ENCODE results near the gene RPS24. TPM values are rescaled to one million over a fixed set of nuclear protein-coding genes. Genes with fewer than 3 reads are reported as not detected.

RPS24 gene
- total and polyA plus RNA-seq, 10 donors = 1,007 to 8,141 (median 1,662) TPM

- Histone ChIP-seq H3K27me3 (replicated peaks in 1 of 7) (no peaks in the 10 kb centered on the region), H3K36me3 (peaks cover 10 to 92% (median 77%) of the 10 kb centered on the region in 6 donors), H3K27ac (no peak overlapping the region), H3K4me1 (no peaks in the 10 kb centered on the region), H3K9me3 (peaks cover 0 to 6% (median 0%) of the 10 kb centered on the region in 8 donors), H3K4me3 (no peak overlapping the region)
- intact Hi-C loops (cut with DNase I; ENCODE audit: low total_unique reads) = no loop called here
- no peak for DNase-seq
- 91 to 97% (median 96%) methylated on average over 6 of the region's 6 CpGs for WGBS, 5 donors
- TF ChIP-seq CTCF (IDR thresholded peaks at IDR 0.05 in 8 of 11, conservative IDR thresholded peaks at IDR 0.05 in 3 of 11) (no peak), POLR2AphosphoS5 (IDR thresholded peaks at IDR 0.05) (no peak), POLR2A (IDR thresholded peaks at IDR 0.05) (no peak)
These were observed 32.6 kb upstream of the RPS24 start for GRCh38 chr10:78000956-78001472.

GRCh38 chr10:78002541-78003288 is 30.9 kb upstream of the RPS24 start:
- H3K4me3 ChIP-seq = no peak overlapping the region
- no peaks in the 10 kb centered on the region for H3K4me1 ChIP-seq
- no peaks in the 10 kb centered on the region for H3K27me3 ChIP-seq (replicated peaks in 1 of 7)
- WGBS, 5 donors = 94 to 98% (median 96%) methylated on average over 4 of the region's 4 CpGs
- intact Hi-C loops (cut with DNase I; ENCODE audit: low total_unique reads) = no loop called here
- DNase-seq = peak; percentile 4
- H3K36me3 ChIP-seq = peaks cover 10 to 99% (median 94%) of the 10 kb centered on the region in 6 donors
- peaks cover 0 to 6% (median 0%) of the 10 kb centered on the region in 8 donors for H3K9me3 ChIP-seq
- no peak overlapping the region for H3K27ac ChIP-seq
- TF ChIP-seq POLR2A (IDR thresholded peaks at IDR 0.05) (no peak), POLR2AphosphoS5 (IDR thresholded peaks at IDR 0.05) (no peak), CTCF (IDR thresholded peaks at IDR 0.05 in 8 of 11, conservative IDR thresholded peaks at IDR 0.05 in 3 of 11) (no peak)

DNA sequence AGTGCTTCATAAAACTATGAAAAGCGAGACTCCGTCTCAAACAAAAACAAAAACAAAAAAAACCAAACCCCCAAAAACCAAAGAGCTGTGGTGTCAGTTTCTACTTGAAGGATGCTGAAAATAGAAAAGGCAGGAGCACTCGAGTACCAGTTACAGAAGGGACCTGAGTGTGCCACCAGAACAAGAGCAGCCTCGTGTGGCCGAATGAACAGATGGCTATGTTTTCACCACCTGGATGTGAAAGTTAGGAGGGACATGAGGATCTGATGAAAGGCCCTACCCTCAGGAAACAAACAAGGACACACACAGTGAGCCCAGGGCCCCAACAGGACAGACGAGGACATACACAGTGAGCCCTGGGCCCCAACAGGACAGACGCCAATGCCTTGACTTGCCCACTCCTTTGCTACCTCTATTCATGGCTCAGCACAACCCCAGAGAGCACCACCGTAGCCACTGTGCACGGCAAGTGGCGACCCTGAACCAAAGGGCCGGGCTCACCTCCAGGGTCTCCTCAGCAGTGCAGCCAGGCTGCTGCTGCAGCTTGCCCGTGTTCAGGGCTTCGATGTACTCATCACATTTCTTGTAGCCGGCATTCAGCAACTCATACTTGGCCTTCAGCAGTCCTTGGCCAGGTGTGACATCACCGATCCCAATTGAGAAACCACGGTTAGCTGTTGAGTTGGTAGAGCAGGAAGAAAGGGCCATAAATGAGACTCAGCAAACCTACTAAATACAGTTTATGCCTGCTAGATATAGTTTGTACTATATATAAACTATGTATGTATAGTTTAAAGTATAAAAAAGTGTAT is 29.2 kb upstream of the RPS24 start:
- 90 to 93% (median 91%) methylated on average over 16 of the region's 16 CpGs for WGBS, 5 donors
- Histone ChIP-seq H3K27ac (no peak overlapping the region), H3K4me1 (no peaks in the 10 kb centered on the region), H3K4me3 (no peak overlapping the region), H3K27me3 (replicated peaks in 1 of 7) (no peaks in the 10 kb centered on the region), H3K36me3 (peaks cover 10 to 100% (median 99%) of the 10 kb centered on the region in 6 donors), H3K9me3 (no peaks in the 10 kb centered on the region)
- no peak for DNase-seq
- intact Hi-C loops (cut with DNase I; ENCODE audit: low total_unique reads) = no loop called here
- TF ChIP-seq CTCF (IDR thresholded peaks at IDR 0.05 in 8 of 11, conservative IDR thresholded peaks at IDR 0.05 in 3 of 11) (no peak), POLR2AphosphoS5 (IDR thresholded peaks at IDR 0.05) (no peak), POLR2A (IDR thresholded peaks at IDR 0.05) (no peak)

GRCh38 chr10:78007172-78007571 is 26.5 kb upstream of the RPS24 start:
- Histone ChIP-seq H3K4me1 (no peaks in the 10 kb centered on the region), H3K36me3 (peaks cover 0 to 100% (median 98%) of the 10 kb centered on the region in 6 donors), H3K27me3 (replicated peaks in 1 of 7) (no peaks in the 10 kb centered on the region), H3K4me3 (no peak overlapping the region), H3K9me3 (no peaks in the 10 kb centered on the region), H3K27ac (no peak overlapping the region)
- TF ChIP-seq CTCF (IDR thresholded peaks at IDR 0.05 in 8 of 11, conservative IDR thresholded peaks at IDR 0.05 in 3 of 11) = no peak
- no peak for TF ChIP-seq POLR2AphosphoS5 (IDR thresholded peaks at IDR 0.05)
- no peak for TF ChIP-seq POLR2A (IDR thresholded peaks at IDR 0.05)
- 78 to 97% (median 90%) methylated on average over 1 of the region's 1 CpG for WGBS, 5 donors
- intact Hi-C loops (cut with DNase I; ENCODE audit: low total_unique reads) = no loop called here
- DNase-seq = no peak

All from spleen (tissue), 11 donors.